HepG2 (cell line): ENCODE measurements around the gene MLC1. TPM values are rescaled to one million over a fixed set of nuclear protein-coding genes. Genes with fewer than 3 reads are reported as not detected.

Experiments used
- ATAC-seq: fragments of 200-7000 bp; cut with Tn5 transposase; 3 replicates; pipeline ENCODE4 v1.9.1; 2020; ENCODE audit warnings: mild to moderate bottlenecking, moderate library complexity
- BruUV-seq: library from RNA; stranded (reverse); fragments of 400-500 nt; replicated peaks from 2 replicates; lab custom pipeline; 2021; lab: Mats Ljungman, UMichigan
- CTCF ChIA-PET: fragments of 300-600 bp; formaldehyde crosslinking; extraction: SDS; loops from one replicate; lab custom pipeline; 2021; ENCODE audit warnings: low total read pairs, inconsistent platforms, low intra/inter-chr PET ratio; lab: Yijun Ruan, JAX
- POLR2A ChIA-PET: fragments of 350-600 bp; sonication (Branson Sonifier 250); formaldehyde crosslinking; loops from one replicate; lab custom pipeline; 2020; ENCODE audit warnings: antibody characterized with exemption, inconsistent platforms; lab: Yijun Ruan, JAX
- DNase-seq: peaks from one replicate; pipeline ENCODE4 v3.0.0-alpha.2; 2015; ENCODE audit warnings: low spot score
- FAIRE-seq: peaks from 3 replicates; lab custom pipeline; 2011; peaks lifted over from hg19 to GRCh38; lab: Jason Lieb, UNC
- H2AFZ ChIP-seq: one replicate; pipeline ENCODE4 v1.6.1; 2011; ENCODE audit warnings: low read length, inconsistent platforms
- H3K27ac ChIP-seq: fragments of 300-600 bp; 3 replicates; pipeline ENCODE4 v1.8.0; 2011; ENCODE audit warnings: mixed run types, mild to moderate bottlenecking, mixed read lengths, low read length, inconsistent platforms; ENCODE audit not compliant: insufficient read depth; ENCODE audit errors: extremely low read length
- H3K27me3 ChIP-seq, 2 experiments: fragments of 200-600 bp in 1 of 2; 2 replicates in 1 of 2; 3 replicates in 1 of 2; pipeline versions ENCODE4 v1.6.0 to v1.8.0; 2011; ENCODE audit warnings: low read length in 2 of 2, mild to moderate bottlenecking in 2 of 2, moderate library complexity in 2 of 2, inconsistent platforms in 1 of 2; ENCODE audit not compliant: insufficient read depth in 2 of 2, control insufficient read depth in 1 of 2
- H3K36me3 ChIP-seq, 2 experiments: fragments of 200-600 bp in 1 of 2; replicated peaks in 1 of 2; 2 replicates in 1 of 2; 3 replicates in 1 of 2; pipeline versions ENCODE4 v1.5.1 to v1.8.0; 2011; ENCODE audit warnings: low read length in 2 of 2, inconsistent platforms in 1 of 2; ENCODE audit not compliant: insufficient read depth in 2 of 2, control insufficient read depth in 1 of 2
- H3K4me1 ChIP-seq: 2 replicates; pipeline ENCODE4 v1.5.1; 2012; ENCODE audit warnings: low read length, inconsistent platforms; ENCODE audit not compliant: insufficient read depth
- H3K4me2 ChIP-seq: 2 replicates; pipeline ENCODE4 v1.6.0; 2011; ENCODE audit warnings: low read depth, low read length, inconsistent platforms
- H3K4me3 ChIP-seq, 3 experiments: fragments of 200-600 bp in 1 of 3; sonication (generic), shearing (Covaris generic) in 1 of 3; replicated peaks in 1 of 3; 2 replicates each; pipeline ENCODE4 v1.5.1; 2011 to 2016; ENCODE audit warnings: low read length in 3 of 3, inconsistent platforms in 2 of 3, low read depth in 2 of 3, mild to moderate bottlenecking in 2 of 3, control low read depth in 1 of 3, mixed read lengths in 1 of 3; ENCODE audit not compliant: insufficient read depth in 1 of 3
- H3K79me2 ChIP-seq: one replicate; pipeline ENCODE4 v1.6.1; 2011; ENCODE audit warnings: low read length, inconsistent platforms; ENCODE audit not compliant: insufficient read depth
- H3K9ac ChIP-seq: 2 replicates; pipeline ENCODE4 v1.6.0; 2011; ENCODE audit warnings: mild to moderate bottlenecking, low read depth, low read length, inconsistent platforms; ENCODE audit not compliant: insufficient read depth
- H3K9me3 ChIP-seq: 2 replicates; pipeline ENCODE4 v1.5.1; 2012; ENCODE audit warnings: mild to moderate bottlenecking, low read length
- H4K20me1 ChIP-seq: 2 replicates; pipeline ENCODE4 v1.6.0; 2011; ENCODE audit warnings: inconsistent platforms, mild to moderate bottlenecking, low read length, moderate library complexity; ENCODE audit not compliant: insufficient read depth
- CBX5 ChIP-seq: sonication (generic); formaldehyde crosslinking; IDR thresholded peaks from 2 replicates; pipeline ENCODE4 v1.4.0; 2020; ENCODE audit warnings: missing genetic modification reagents, borderline replicate concordance
- GRHL1 ChIP-seq: sonication (generic); formaldehyde crosslinking; conservative IDR thresholded peaks from 2 replicates; pipeline ENCODE4 v1.8.0; 2022; ENCODE audit warnings: missing genetic modification reagents
- HOXA5 ChIP-seq: sonication (generic); formaldehyde crosslinking; IDR thresholded peaks from 2 replicates; pipeline ENCODE4 v1.4.0; 2020; ENCODE audit warnings: missing genetic modification reagents
- HOXA7 ChIP-seq: sonication (generic); formaldehyde crosslinking; IDR thresholded peaks from 2 replicates; pipeline ENCODE4 v1.8.1; 2022; ENCODE audit warnings: mild to moderate bottlenecking, missing genetic modification reagents, moderate library complexity
- ISL2 ChIP-seq: sonication (generic); formaldehyde crosslinking; IDR thresholded peaks from 2 replicates; pipeline ENCODE4 v1.5.0; 2020; ENCODE audit warnings: missing genetic modification reagents
- PAF1 ChIP-seq: IDR thresholded peaks from 2 replicates; pipeline ENCODE4 v1.6.1; 2016; ENCODE audit warnings: missing genetic modification reagents, missing compliant biosample characterization
- PITX1 ChIP-seq: sonication (generic); formaldehyde crosslinking; IDR thresholded peaks from 2 replicates; pipeline ENCODE4 v1.5.1; 2020; ENCODE audit warnings: mild to moderate bottlenecking, missing genetic modification reagents
- SKIL ChIP-seq: sonication (generic); formaldehyde crosslinking; IDR thresholded peaks from 2 replicates; pipeline ENCODE4 v1.8.0; 2022; ENCODE audit warnings: missing genetic modification reagents, mild to moderate bottlenecking, moderate library complexity, borderline replicate concordance
- SRF ChIP-seq: IDR thresholded peaks from 2 replicates; pipeline ENCODE4 v1.6.1; 2011; ENCODE audit warnings: mild to moderate bottlenecking, low read depth, low read length, moderate library complexity
- TEAD2 ChIP-seq: sonication (generic); formaldehyde crosslinking; IDR thresholded peaks from 2 replicates; pipeline ENCODE4 v1.9.0; 2021; ENCODE audit warnings: missing genetic modification reagents
- U2AF1 ChIP-seq: fragments of 200-400 bp; formaldehyde crosslinking; optimal IDR thresholded peaks from 2 replicates; pipeline ENCODE3; 2017; ENCODE audit warnings: mild to moderate bottlenecking, low read depth, low read length
- ZBTB2 ChIP-seq: sonication (generic); formaldehyde crosslinking; IDR thresholded peaks from 2 replicates; pipeline ENCODE4 v1.8.0; 2022; ENCODE audit warnings: low read depth, missing genetic modification reagents
- ZNF260 ChIP-seq: sonication (generic); formaldehyde crosslinking; IDR thresholded peaks from 2 replicates; pipeline ENCODE4 v1.4.0; 2020; ENCODE audit warnings: missing genetic modification reagents, low read depth, mild to moderate bottlenecking, borderline replicate concordance
- ZNF331 ChIP-seq: sonication (generic); formaldehyde crosslinking; IDR thresholded peaks from 2 replicates; pipeline ENCODE4 v1.4.0; 2020; ENCODE audit warnings: missing genetic modification reagents
- ZNF382 ChIP-seq: sonication (generic); formaldehyde crosslinking; IDR thresholded peaks from 2 replicates; pipeline ENCODE4 v1.5.0; 2020; ENCODE audit warnings: missing genetic modification reagents, mild to moderate bottlenecking, borderline replicate concordance
- ZNF546 ChIP-seq: sonication (generic); formaldehyde crosslinking; conservative IDR thresholded peaks from 2 replicates; pipeline ENCODE4 v1.8.1; 2023; ENCODE audit warnings: mild to moderate bottlenecking, missing genetic modification reagents
- WGBS: methylation state at CpG from one replicate; pipeline ENCODE4 v1.1.6; 2017; ENCODE audit warnings: low lambda C conversion rate; 5-methylcytosine and 5-hydroxymethylcytosine counted together
- in situ Hi-C: cut with HindIII; loops from 2 replicates; pipeline ENCODE4 v1.10.0; 2017; ENCODE audit warnings: low pct_unique_long_range_greater_than_20kb; ENCODE audit not compliant: extremely low pct_ligation_motif_present
- intact Hi-C: fragments of 100-400 bp; cut with micrococcal nuclease; formaldehyde crosslinking; loops from one replicate; pipeline ENCODE4 v1.10.0; 2022; ENCODE audit not compliant: unreplicated experiment
- polyA plus RNA-seq, 8 experiments: library from polyadenylated mRNA; depleted of rRNA in 3 of 8; stranded (reverse) in 7 of 8; unstranded in 1 of 8; fragments of >200 nt; fragmentation: Illumina TruSeq in 4 of 8; extraction: Trizol in 4 of 8; gene quantifications; 2 replicates each; pipeline versions ENCODE4 v1.2.1 to v1.2.3, GENCODE V29; 2011 to 2016; ENCODE audit warnings: low read depth in 4 of 8, missing spikeins in 1 of 8, mixed read lengths in 1 of 8; ENCODE audit not compliant: insufficient read depth in 1 of 8
- total RNA-seq, 5 experiments: library from RNA; depleted of rRNA; stranded (reverse); fragments of >200 nt; fragmentation: Illumina TruSeq; extraction: Trizol; gene quantifications; 2 replicates each; pipeline ENCODE4 v1.2.3, GENCODE V29; 2016; ENCODE audit warnings: low read depth in 1 of 5

The MLC1 gene
- total and polyA plus RNA-seq, 2 of the 13 experiments (the other 11 are each of a cell fraction or from before 2014, with no cell fraction given), result not detected

DNA sequence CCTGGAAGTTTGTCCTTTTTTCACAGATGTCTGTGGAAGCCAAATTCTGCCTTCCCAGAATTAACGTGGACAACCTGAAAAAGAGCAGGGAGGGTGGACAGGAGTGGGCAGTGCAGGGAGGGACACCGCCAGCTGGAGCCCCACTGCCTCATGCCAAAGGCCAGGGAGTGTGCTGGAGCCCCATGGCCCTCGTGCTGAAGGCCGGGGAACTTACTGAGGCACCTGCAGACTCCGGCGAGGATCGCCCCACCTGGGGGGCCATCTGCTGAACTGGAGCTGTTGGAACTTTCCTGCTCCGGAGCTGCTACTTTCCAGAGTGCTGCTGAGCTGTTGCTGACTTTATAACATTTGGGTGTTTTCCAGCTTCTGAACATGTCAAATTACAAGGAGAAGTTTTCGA lies 39.8 kb upstream of the MLC1 start (continued):
- TF ChIP-seq ZNF546 (CRISPR knock-in tag) (no peak), GRHL1 (CRISPR knock-in tag) (no peak), TEAD2 (CRISPR knock-in tag) (no peak), SRF (no peak), PAF1 (CRISPR knock-in tag) (no peak), ZNF331 (CRISPR knock-in tag) (no peak), U2AF1 (no peak), ZBTB2 (CRISPR knock-in tag) (no peak), HOXA5 (CRISPR knock-in tag) (no peak)

DNA sequence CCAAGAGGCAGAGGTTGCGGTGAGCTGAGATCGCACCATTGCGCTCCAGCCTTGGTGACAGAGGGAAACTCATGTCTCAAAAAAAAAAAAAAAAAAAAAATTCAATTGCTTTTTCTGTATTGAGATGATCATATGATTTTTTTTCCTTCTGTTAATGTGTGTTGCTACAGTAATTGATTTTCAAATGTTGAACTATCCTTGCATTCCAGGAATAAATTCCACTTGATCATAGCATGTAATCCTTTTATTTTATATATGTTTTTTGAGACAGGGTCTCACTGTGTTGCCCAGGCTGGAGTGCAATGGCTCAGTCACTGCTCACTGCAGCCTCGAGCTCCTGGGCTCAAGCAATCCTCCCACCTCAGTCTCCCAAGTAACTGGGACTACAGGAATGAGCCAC lies 37.9 kb upstream of the MLC1 start:
- no peak for ATAC-seq
- H3K36me3 ChIP-seq, result no peaks in the 10 kb centered on the region
- POLR2A ChIA-PET, result no interaction called here
- intact Hi-C loops (no loop called here), in situ Hi-C loops (no loop called here)
- CTCF ChIA-PET, result no interaction called here
- no peak overlapping the region for H2AFZ ChIP-seq
- no peak for DNase-seq
- peaks cover 5 to 57% of the 10 kb centered on the region in 2 experiments; a peak in 4 of 5 replicates for H3K27me3 ChIP-seq
- WGBS, result 69% methylated on average over 4 of the region's 4 CpGs
- H3K4me2 ChIP-seq, result no peak overlapping the region
- H3K9ac ChIP-seq, result no peak overlapping the region
- FAIRE-seq, result no peak
- no peak overlapping the region for H3K4me3 ChIP-seq
- H3K79me2 ChIP-seq, result no peaks in the 10 kb centered on the region
- no peaks in the 10 kb centered on the region for H3K9me3 ChIP-seq
- peaks cover 22% of the 10 kb centered on the region for H3K4me1 ChIP-seq
- no TSS peak for BruUV-seq
- no peak overlapping the region for H3K27ac ChIP-seq
- no peaks in the 10 kb centered on the region for H4K20me1 ChIP-seq
- TF ChIP-seq SKIL (CRISPR knock-in tag) (no peak), PITX1 (CRISPR knock-in tag) (no peak), ISL2 (CRISPR knock-in tag) (no peak), HOXA7 (CRISPR knock-in tag) (no peak), ZNF382 (CRISPR knock-in tag) (no peak), ZNF260 (CRISPR knock-in tag) (no peak), CBX5 (CRISPR knock-in tag) (no peak)
